PC-9 (cell line): ENCODE measurements around the gene APBA2. TPM values are rescaled to one million over a fixed set of nuclear protein-coding genes. Genes with fewer than 3 reads are reported as not detected.

Experiments
- BruUV-seq: library from RNA; stranded (reverse); fragments of 400-500 nt; replicated peaks from 2 replicates; lab custom pipeline; 2021; lab: Mats Ljungman, UMichigan
- CTCF ChIA-PET: fragments of 300-600 bp; sonication (Branson Sonifier 250); formaldehyde crosslinking; loops from one replicate; lab custom pipeline; 2022; ENCODE audit warnings: antibody characterized with exemption; lab: Charles Lee
- POLR2A ChIA-PET: fragments of 300-600 bp; sonication (Branson Sonifier 250); formaldehyde crosslinking; loops from one replicate; lab custom pipeline; 2022; ENCODE audit warnings: antibody characterized with exemption; ENCODE audit not compliant: unreplicated experiment; lab: Charles Lee
- DNase-seq, 2 experiments: peaks; one replicate each; pipeline versions ENCODE4 v3.0.0 to v3.0.0-alpha.2; 2015 to 2022; ENCODE audit warnings: mixed read lengths in 1 of 2
- H2AFZ ChIP-seq: fragments of 200-600 bp; sonication (generic); 2 replicates; pipeline ENCODE4 v1.8.1; 2017; ENCODE audit warnings: antibody characterized with exemption
- H3F3A ChIP-seq: fragments of 200-600 bp; sonication (generic); 2 replicates; pipeline ENCODE4 v1.8.1; 2017; ENCODE audit warnings: antibody characterized with exemption, mild to moderate bottlenecking, low read depth; ENCODE audit not compliant: insufficient read depth
- H3K27ac ChIP-seq: fragments of 200-600 bp; sonication (generic); 2 replicates; pipeline ENCODE4 v1.6.1; 2016; ENCODE audit warnings: mixed run types
- H3K27me3 ChIP-seq: fragments of 200-600 bp; sonication (generic); 2 replicates; pipeline ENCODE4 v1.6.1; 2016; ENCODE audit warnings: low read depth, mixed run types; ENCODE audit not compliant: insufficient read depth
- H3K36me3 ChIP-seq: fragments of 200-600 bp; sonication (generic); 2 replicates; pipeline ENCODE4 v1.6.1; 2016; ENCODE audit warnings: low read depth, mixed run types
- H3K4me1 ChIP-seq: fragments of 200-600 bp; sonication (generic); replicated peaks from 2 replicates; pipeline ENCODE4 v1.6.1; 2016; ENCODE audit warnings: mixed run types; ENCODE audit not compliant: insufficient read depth
- H3K4me2 ChIP-seq: fragments of 200-600 bp; sonication (generic); 2 replicates; pipeline ENCODE4 v1.6.1; 2017; ENCODE audit warnings: mixed run types
- H3K4me3 ChIP-seq: fragments of 200-600 bp; sonication (generic); 2 replicates; pipeline ENCODE4 v1.6.1; 2016; ENCODE audit warnings: mixed run types
- H3K79me2 ChIP-seq: fragments of 200-600 bp; sonication (generic); 2 replicates; pipeline ENCODE4 v1.6.1; 2017; ENCODE audit warnings: low read depth, mixed run types
- H3K9me2 ChIP-seq: fragments of 200-600 bp; sonication (generic); 2 replicates; pipeline ENCODE4 v1.8.1; 2017; ENCODE audit warnings: mild to moderate bottlenecking; ENCODE audit not compliant: insufficient read depth
- H3K9me3 ChIP-seq: fragments of 200-600 bp; sonication (generic); 2 replicates; pipeline ENCODE4 v1.8.1; 2016; ENCODE audit warnings: low read depth; ENCODE audit not compliant: insufficient read depth
- H4K20me1 ChIP-seq: fragments of 200-600 bp; sonication (generic); 2 replicates; pipeline ENCODE4 v1.8.1; 2017; ENCODE audit not compliant: insufficient read depth
- EZH2 ChIP-seq: fragments of 200-600 bp; sonication (generic); IDR thresholded peaks from 2 replicates; pipeline ENCODE4 v1.8.0; 2017; ENCODE audit warnings: antibody characterized with exemption, low read depth
- intact Hi-C: fragments of 100-400 bp; cut with micrococcal nuclease; formaldehyde crosslinking; loops from one replicate; pipeline ENCODE4 v1.10.0; 2022; ENCODE audit not compliant: unreplicated experiment
- total RNA-seq: library from RNA; stranded (reverse); gene quantifications from 2 replicates; pipeline ENCODE4 v1.2.3, GENCODE V29; 2021
- TF ChIP-seq, protein P1 (sequence below): fragments of 200-600 bp; sonication (generic); conservative IDR thresholded peaks from 2 replicates; pipeline ENCODE4 v1.6.1; 2017; ENCODE audit warnings: mixed run types, antibody characterized with exemption, mild to moderate bottlenecking, moderate library complexity

The APBA2 gene
- total RNA-seq, 1 experiment from 2014 or later = not detected

DNA sequence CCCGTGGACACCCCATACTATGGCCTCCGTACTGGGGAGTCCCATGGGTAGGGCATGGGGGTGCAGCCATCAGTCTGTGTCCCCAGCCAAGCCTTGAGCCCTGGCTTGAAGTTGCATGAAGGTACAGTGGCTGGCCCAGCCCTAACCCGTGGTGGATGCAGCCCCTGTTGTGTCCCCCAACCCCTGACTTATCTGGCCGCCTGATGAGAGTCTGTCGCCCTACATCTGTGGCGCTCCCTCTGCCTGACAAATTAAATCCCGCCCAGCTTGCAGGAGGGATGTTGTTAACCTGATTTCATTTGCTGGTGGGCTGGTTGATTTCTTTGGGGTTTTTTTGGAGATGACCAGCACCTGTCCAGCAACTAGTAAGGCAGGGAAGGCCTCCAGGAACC, 186.1 kb downstream of the APBA2 start:
- H3K9me3 ChIP-seq = no peaks in the 10 kb centered on the region
- H3K79me2 ChIP-seq = no peaks in the 10 kb centered on the region
- no peaks in the 10 kb centered on the region for H3K9me2 ChIP-seq
- H3K27me3 ChIP-seq = peaks cover 37% of the 10 kb centered on the region
- H3K4me3 ChIP-seq = no peak overlapping the region
- no TSS peak for BruUV-seq
- no peak for TF ChIP-seq EZH2
- TF ChIP-seq, protein P1, sequence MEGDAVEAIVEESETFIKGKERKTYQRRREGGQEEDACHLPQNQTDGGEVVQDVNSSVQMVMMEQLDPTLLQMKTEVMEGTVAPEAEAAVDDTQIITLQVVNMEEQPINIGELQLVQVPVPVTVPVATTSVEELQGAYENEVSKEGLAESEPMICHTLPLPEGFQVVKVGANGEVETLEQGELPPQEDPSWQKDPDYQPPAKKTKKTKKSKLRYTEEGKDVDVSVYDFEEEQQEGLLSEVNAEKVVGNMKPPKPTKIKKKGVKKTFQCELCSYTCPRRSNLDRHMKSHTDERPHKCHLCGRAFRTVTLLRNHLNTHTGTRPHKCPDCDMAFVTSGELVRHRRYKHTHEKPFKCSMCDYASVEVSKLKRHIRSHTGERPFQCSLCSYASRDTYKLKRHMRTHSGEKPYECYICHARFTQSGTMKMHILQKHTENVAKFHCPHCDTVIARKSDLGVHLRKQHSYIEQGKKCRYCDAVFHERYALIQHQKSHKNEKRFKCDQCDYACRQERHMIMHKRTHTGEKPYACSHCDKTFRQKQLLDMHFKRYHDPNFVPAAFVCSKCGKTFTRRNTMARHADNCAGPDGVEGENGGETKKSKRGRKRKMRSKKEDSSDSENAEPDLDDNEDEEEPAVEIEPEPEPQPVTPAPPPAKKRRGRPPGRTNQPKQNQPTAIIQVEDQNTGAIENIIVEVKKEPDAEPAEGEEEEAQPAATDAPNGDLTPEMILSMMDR = no peak
- CTCF ChIA-PET = no interaction called here
- intact Hi-C loops = no loop called here
- no peaks in the 10 kb centered on the region for H3K4me1 ChIP-seq
- H3K4me2 ChIP-seq = no peak overlapping the region
- H2AFZ ChIP-seq = no peak overlapping the region
- H3F3A ChIP-seq = no peaks in the 10 kb centered on the region
- no peak overlapping the region for H3K27ac ChIP-seq
- POLR2A ChIA-PET = no interaction called here
- no peak for DNase-seq
- H4K20me1 ChIP-seq = no peaks in the 10 kb centered on the region
- no peaks in the 10 kb centered on the region for H3K36me3 ChIP-seq

DNA sequence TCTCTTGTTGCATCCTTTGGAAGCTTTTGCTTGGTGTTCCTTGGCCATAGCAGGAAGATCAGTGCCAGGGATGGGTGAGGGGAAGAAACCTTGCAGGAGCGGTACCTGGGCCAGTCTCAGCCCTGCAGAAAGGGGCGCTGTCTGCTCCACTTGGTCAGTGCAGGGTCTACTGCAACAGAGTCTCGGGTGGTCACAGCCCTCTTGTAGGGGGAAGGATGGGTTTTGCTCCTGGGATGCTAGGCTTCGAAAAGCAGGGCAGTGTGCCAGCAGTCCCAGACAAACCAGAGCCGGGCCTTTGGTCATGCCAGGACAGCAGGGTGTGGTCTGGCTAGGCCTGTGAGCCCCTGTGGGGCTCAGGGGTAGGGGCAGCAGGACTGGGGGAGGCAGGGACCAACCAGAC, 186.7 kb downstream of the APBA2 start:
- intact Hi-C loops = no loop called here
- no peaks in the 10 kb centered on the region for H3F3A ChIP-seq
- H3K4me1 ChIP-seq = no peaks in the 10 kb centered on the region
- H3K4me2 ChIP-seq = no peak overlapping the region
- ChIA-PET CTCF (no interaction called here), POLR2A (no interaction called here)
- peaks cover 37% of the 10 kb centered on the region for H3K27me3 ChIP-seq
- H4K20me1 ChIP-seq = no peaks in the 10 kb centered on the region
- no peak overlapping the region for H2AFZ ChIP-seq
- H3K79me2 ChIP-seq = no peaks in the 10 kb centered on the region
- TF ChIP-seq, protein P1 = no peak
- TF ChIP-seq EZH2 = no peak
- H3K4me3 ChIP-seq = no peak overlapping the region
- BruUV-seq = no TSS peak
- H3K36me3 ChIP-seq = no peaks in the 10 kb centered on the region
- no peaks in the 10 kb centered on the region for H3K9me3 ChIP-seq
- no peaks in the 10 kb centered on the region for H3K9me2 ChIP-seq
- no peak for DNase-seq
- no peak overlapping the region for H3K27ac ChIP-seq

DNA sequence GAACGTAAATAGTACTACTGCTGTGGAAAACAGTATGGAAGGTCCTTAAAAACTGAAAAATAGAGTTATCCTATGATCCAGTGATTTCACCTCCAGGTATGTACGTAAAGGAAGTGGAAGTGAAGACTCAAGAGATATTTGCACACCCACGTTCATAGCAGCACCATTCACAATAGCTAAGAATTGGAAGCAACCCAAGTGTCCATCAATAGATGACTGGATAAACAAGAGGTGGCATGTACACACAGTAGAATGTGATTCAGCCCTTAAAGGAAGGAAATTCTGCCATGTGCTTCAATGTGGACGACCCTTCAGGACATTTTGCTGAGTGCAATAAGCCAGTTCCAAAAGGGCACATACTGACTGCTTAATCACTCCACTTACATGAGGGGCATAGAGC, 188.3 kb downstream of the APBA2 start:
- intact Hi-C loops = no loop called here
- Histone ChIP-seq H3K9me3 (no peaks in the 10 kb centered on the region), H3K79me2 (no peaks in the 10 kb centered on the region), H3K36me3 (no peaks in the 10 kb centered on the region), H3K27me3 (peaks cover 39% of the 10 kb centered on the region), H4K20me1 (no peaks in the 10 kb centered on the region), H3F3A (no peaks in the 10 kb centered on the region), H3K27ac (no peak overlapping the region), H3K4me1 (no peaks in the 10 kb centered on the region), H3K4me2 (no peak overlapping the region), H2AFZ (no peak overlapping the region), H3K4me3 (no peak overlapping the region), H3K9me2 (no peaks in the 10 kb centered on the region)
- BruUV-seq = no TSS peak
- POLR2A ChIA-PET = no interaction called here
- DNase-seq = no peak
- TF ChIP-seq EZH2 = no peak
- CTCF ChIA-PET = no interaction called here

DNA sequence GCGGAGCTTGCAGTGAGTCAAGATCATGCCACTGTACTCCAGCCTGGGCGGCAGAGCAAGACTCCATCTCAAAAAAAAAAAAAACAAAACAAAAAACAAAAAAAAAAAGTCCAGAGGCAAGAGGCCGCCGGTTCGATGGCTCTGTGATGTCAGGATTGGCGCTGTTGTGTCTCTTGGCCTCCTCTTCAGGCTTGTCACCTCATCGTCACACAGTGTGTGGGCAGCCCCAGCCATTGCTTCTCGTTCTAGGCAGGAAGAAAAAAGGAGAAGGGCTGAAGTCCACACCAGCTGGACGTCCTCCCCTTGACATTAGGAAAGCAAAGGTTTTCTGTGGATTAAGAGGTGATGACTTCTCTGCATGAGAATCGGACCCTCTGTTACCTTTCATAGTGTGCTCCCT, 192.8 kb downstream of the APBA2 start:
- no peaks in the 10 kb centered on the region for H3K9me3 ChIP-seq
- CTCF ChIA-PET = no interaction called here
- H3K4me1 ChIP-seq = no peaks in the 10 kb centered on the region
- no peak overlapping the region for H2AFZ ChIP-seq
- peaks cover 27% of the 10 kb centered on the region for H3K27me3 ChIP-seq
- no peak for DNase-seq
- H3K36me3 ChIP-seq = no peaks in the 10 kb centered on the region
- no peaks in the 10 kb centered on the region for H3K79me2 ChIP-seq
- H3K4me2 ChIP-seq = no peak overlapping the region
- no peak overlapping the region for H3K27ac ChIP-seq
- no peaks in the 10 kb centered on the region for H3K9me2 ChIP-seq
- intact Hi-C loops = no loop called here
- H3F3A ChIP-seq = no peaks in the 10 kb centered on the region
- no peaks in the 10 kb centered on the region for H4K20me1 ChIP-seq
- POLR2A ChIA-PET = no interaction called here
- no TSS peak for BruUV-seq
- no peak for TF ChIP-seq EZH2
- TF ChIP-seq, protein P1 = no peak
- no peak overlapping the region for H3K4me3 ChIP-seq
